GM21526 (cell line): ENCODE data around the gene MRPL28.
"Not testable (repeated sequence)": the region's sequence is repeated elsewhere in the genome, so short reads cannot be mapped to it uniquely, and the experiment has no call there.

ENCODE experiments used
- ATAC-seq: cut with Tn5 transposase; IDR thresholded peaks from one replicate; pipeline ENCODE4 v1.9.1; 2021; ENCODE audit warnings: moderate library complexity; ENCODE audit not compliant: unreplicated experiment, low FRiP score

MRPL28 gene

GRCh38 chr16:361872-362701, 8.3 kb downstream of the MRPL28 start:
- ATAC-seq: no peak

GRCh38 chr16:361341-361871, 8.9 kb downstream of the MRPL28 start:
- no peak for ATAC-seq

GRCh38 chr16:360698-361336, 9.5 kb downstream of the MRPL28 start:
- ATAC-seq: no peak

GRCh38 chr16:359871-360697, 10.3 kb downstream of the MRPL28 start:
- ATAC-seq: no peak

GRCh38 chr16:359067-359763, 11.1 kb downstream of the MRPL28 start:
- ATAC-seq: no peak

- ATAC-seq: no peak
Observed at GRCh38 chr16:356741-357140, 13.6 kb downstream of the MRPL28 start.

GRCh38 chr16:354971-355461, 15.3 kb downstream of the MRPL28 start:
- no peak for ATAC-seq

- no peak for ATAC-seq
Observed at GRCh38 chr16:354291-354881, 16.0 kb downstream of the MRPL28 start.

- ATAC-seq: no peak
Observed at GRCh38 chr16:353404-354290, 16.7 kb downstream of the MRPL28 start.

GRCh38 chr16:352547-353403, 17.6 kb downstream of the MRPL28 start, which contains the start of gene AXIN1:
TSS of gene AXIN1 (minus strand) at chr16:352723. CDS start at chr16:347025, 5,698 bp downstream.
- peak; percentile 44 for ATAC-seq

- peak; percentile 32 for ATAC-seq
Observed at GRCh38 chr16:351804-352520, 18.4 kb downstream of the MRPL28 start.

GRCh38 chr16:350203-350602, 20.1 kb downstream of the MRPL28 start:
- ATAC-seq: no peak

- no peak for ATAC-seq
Observed at GRCh38 chr16:349211-349610, 21.1 kb downstream of the MRPL28 start.

- ATAC-seq: not testable (repeated sequence)
Observed at GRCh38 chr16:348495-348894, 21.8 kb downstream of the MRPL28 start.

- ATAC-seq: no peak
Observed at GRCh38 chr16:347203-347602, 23.1 kb downstream of the MRPL28 start.

GRCh38 chr16:346587-346986, 23.8 kb downstream of the MRPL28 start:
- no peak for ATAC-seq

GRCh38 chr16:345772-346171, 24.6 kb downstream of the MRPL28 start:
- ATAC-seq: no peak
